Right atrium auricular region (tissue), 2 donors: ENCODE measurements around the gene GLOD4. TPM values are rescaled to one million over a fixed set of nuclear protein-coding genes. Genes with fewer than 3 reads are reported as not detected.
"Not testable (repeated sequence)": the region's sequence is repeated elsewhere in the genome, so short reads cannot be mapped to it uniquely, and the experiment has no call there.

Source experiments
- DNase-seq: peaks from one replicate; pipeline ENCODE4 v3.0.0-alpha.2; 2019; ENCODE audit warnings: low spot score
- H3K27ac ChIP-seq, 2 donors: fragments of 200-600 bp; sonication (generic); 1 replicate in 1 of 2; 2 replicates in 1 of 2; pipeline ENCODE4 v1.5.1; 2016 to 2019
- H3K27me3 ChIP-seq, 2 donors: fragments of 200-600 bp; sonication (generic); one replicate each; pipeline versions ENCODE4 v1.5.1 to v1.6.0; 2017 to 2019
- H3K36me3 ChIP-seq: fragments of 200-600 bp; sonication (generic); one replicate; pipeline ENCODE4 v1.5.1; 2016
- H3K4me1 ChIP-seq, 2 donors: fragments of 200-600 bp; sonication (generic); one replicate each; pipeline versions ENCODE4 v1.5.1 to v1.6.0; 2017 to 2019
- H3K4me3 ChIP-seq, 2 donors: fragments of 200-600 bp; sonication (generic); 1 replicate in 1 of 2; 2 replicates in 1 of 2; pipeline ENCODE4 v1.5.1; 2017 to 2019; ENCODE audit warnings: mild to moderate bottlenecking in 1 of 2, moderate library complexity in 1 of 2
- H3K9me3 ChIP-seq, 2 donors: fragments of 200-600 bp; sonication (generic); one replicate each; pipeline ENCODE4 v1.5.1; 2019
- total RNA-seq, 2 donors: library from RNA; depleted of rRNA; stranded (reverse); fragments of >200 nt; gene quantifications; one replicate each; pipeline ENCODE4 v1.1.0, GENCODE V29; 2016
- TF ChIP-seq, protein P1 (sequence below), 2 donors: fragments of 200-600 bp; sonication (generic); IDR thresholded peaks; one replicate each; pipeline ENCODE4 v1.5.1; 2019; ENCODE audit warnings: antibody characterized with exemption in 2 of 2

Gene GLOD4
- total RNA-seq, 2 donors from 2014 or later = 37.3 to 49.5 TPM

DNA sequence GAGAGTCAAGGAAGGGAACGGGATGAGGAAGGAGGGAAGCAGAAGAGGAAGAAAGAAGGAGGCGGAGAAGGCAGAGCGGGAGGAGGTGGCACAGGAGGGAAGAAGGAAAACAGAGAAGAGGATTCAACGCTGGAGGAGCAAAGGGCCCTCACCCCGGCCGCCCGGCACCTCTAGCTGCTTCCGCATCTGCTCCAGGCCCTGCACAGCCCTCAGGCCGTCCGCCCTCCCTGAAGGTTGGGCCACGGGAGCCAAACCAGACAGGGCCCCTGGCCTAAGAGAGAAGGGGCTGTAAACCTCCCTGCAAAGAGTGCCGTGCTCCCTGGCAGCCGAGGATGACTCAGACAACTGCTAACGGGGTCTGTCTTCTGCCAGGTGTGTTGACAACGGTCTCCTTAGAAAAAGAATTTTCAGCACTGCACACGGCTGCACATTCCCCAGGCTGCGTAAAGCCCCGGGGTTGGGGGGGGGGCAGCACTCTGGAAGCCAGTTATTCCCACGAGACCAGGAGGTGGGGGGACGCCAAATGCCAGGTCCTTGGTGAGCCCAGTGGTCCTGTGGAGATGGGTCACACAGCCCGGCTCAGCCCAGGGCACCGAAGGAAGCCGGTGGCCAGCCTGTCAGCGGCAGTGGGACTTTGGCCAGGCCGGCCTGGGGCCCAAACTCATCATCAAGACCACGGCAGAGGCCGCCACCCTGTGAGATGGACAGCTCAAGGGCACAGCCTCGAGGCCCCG is 29.1 kb upstream of the GLOD4 start:
- H3K4me3 ChIP-seq = no peak overlapping the region
- H3K9me3 ChIP-seq = no peaks in the 10 kb centered on the region
- H3K27me3 ChIP-seq = no peaks in the 10 kb centered on the region
- H3K27ac ChIP-seq = no peak overlapping the region
- no peaks in the 10 kb centered on the region for H3K36me3 ChIP-seq
- TF ChIP-seq, protein P1, sequence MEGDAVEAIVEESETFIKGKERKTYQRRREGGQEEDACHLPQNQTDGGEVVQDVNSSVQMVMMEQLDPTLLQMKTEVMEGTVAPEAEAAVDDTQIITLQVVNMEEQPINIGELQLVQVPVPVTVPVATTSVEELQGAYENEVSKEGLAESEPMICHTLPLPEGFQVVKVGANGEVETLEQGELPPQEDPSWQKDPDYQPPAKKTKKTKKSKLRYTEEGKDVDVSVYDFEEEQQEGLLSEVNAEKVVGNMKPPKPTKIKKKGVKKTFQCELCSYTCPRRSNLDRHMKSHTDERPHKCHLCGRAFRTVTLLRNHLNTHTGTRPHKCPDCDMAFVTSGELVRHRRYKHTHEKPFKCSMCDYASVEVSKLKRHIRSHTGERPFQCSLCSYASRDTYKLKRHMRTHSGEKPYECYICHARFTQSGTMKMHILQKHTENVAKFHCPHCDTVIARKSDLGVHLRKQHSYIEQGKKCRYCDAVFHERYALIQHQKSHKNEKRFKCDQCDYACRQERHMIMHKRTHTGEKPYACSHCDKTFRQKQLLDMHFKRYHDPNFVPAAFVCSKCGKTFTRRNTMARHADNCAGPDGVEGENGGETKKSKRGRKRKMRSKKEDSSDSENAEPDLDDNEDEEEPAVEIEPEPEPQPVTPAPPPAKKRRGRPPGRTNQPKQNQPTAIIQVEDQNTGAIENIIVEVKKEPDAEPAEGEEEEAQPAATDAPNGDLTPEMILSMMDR (IDR thresholded peaks at IDR 0.05) = no peak
- no peaks in the 10 kb centered on the region for H3K4me1 ChIP-seq
- DNase-seq = no peak

DNA sequence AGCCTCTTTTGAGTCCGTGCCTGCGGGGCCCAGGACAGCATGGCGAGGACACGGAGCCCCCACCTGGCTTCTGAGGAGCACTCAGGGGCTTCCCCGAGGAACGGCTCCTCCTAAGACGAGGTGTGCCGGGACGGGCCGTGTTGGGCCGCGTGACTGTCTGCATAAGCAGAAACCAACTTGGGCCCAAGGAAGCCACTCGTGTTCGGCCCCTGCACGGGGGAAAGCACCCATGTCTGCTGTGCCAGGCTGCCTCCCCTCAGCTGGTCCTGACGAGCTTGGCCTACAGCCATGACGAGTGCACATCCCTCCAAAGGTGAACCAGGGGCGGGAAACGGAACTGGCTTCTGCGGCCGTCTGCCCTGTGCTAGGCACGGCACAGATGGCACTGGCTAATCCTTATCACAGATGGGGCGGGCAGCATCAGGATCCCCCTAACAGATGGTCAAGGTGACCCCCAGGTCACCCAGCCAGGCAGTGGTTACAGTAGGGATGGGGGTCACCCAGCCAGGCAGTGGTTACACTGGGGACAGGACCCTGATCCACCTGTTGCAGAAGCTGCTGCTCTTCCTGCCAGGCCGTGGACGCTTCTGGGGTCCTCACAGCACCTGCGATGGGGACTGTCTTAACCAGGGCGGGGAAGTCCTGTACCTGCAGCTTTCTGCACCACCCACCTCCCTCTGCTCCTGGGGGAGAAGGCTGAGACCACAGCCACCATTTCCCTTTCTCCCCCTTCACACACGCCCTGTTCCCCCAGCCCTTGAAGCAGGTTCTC is 25.6 kb upstream of the GLOD4 start:
- Histone ChIP-seq H3K27ac (no peak overlapping the region), H3K4me1 (no peaks in the 10 kb centered on the region), H3K36me3 (no peaks in the 10 kb centered on the region), H3K4me3 (no peak overlapping the region), H3K9me3 (no peaks in the 10 kb centered on the region), H3K27me3 (no peaks in the 10 kb centered on the region)
- TF ChIP-seq, protein P1 (IDR thresholded peaks at IDR 0.05) = no peak
- DNase-seq = no peak

DNA sequence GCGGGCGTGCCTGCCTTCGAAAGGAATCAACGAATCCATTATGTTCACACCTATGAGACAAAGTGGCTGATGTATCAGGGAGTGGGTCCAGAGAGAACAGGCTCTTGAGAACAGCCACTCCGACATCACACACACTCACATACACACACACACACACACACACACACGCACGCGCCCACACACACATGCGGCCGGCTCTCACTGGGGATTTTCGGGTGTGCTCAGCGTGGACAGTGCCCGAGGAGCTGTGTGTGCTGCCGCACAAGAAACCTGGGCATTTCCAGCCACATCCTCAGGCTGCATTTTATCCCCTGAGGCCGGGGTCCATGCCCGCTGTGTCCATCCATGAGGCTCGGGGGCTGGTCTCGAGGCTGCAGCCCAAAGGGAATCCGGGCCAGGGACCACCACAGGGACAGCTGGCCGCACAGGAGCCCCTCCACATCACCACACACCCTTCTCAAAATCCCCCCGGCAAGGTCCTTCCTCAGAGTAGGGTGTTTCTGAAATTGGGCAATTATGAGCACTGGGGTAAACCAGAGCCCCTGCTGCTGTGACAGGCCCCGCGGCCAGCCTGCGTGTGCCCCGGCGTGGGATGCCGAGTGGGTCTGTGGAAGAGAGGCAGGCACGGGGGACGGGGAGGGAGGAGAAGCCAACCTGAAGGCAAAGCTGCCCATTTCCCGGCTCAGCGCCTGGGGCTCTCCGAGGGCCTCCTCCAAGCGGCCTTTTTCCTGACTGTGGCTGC is 24.9 kb upstream of the GLOD4 start:
- DNase-seq = no peak
- no peak overlapping the region for H3K27ac ChIP-seq
- H3K36me3 ChIP-seq = no peaks in the 10 kb centered on the region
- H3K9me3 ChIP-seq = no peaks in the 10 kb centered on the region
- H3K4me3 ChIP-seq = no peak overlapping the region
- no peaks in the 10 kb centered on the region for H3K27me3 ChIP-seq
- TF ChIP-seq, protein P1 (IDR thresholded peaks at IDR 0.05) = no peak
- no peaks in the 10 kb centered on the region for H3K4me1 ChIP-seq

DNA sequence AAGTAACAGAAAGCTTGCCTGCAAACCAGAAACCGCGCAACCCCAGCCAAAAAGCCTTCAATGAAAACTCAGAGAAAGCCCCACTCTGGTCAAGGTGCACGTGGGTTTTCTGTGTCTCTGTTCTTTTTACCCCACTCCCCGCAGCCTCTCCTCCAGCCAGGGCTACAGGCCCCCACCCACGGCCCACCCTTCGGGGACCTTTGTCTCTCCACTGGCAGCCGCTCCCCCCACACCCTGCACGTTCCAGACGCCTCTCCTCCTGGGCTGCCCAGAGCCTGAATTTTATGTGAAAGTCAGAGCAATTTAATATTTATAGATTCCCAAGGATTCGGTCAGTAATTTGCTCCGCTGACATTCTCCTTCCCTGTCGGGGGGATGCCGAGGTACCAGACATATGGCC is 24.3 kb upstream of the GLOD4 start:
- no peaks in the 10 kb centered on the region for H3K27me3 ChIP-seq
- DNase-seq = no peak
- no peaks in the 10 kb centered on the region for H3K4me1 ChIP-seq
- no peak overlapping the region for H3K27ac ChIP-seq
- no peaks in the 10 kb centered on the region for H3K36me3 ChIP-seq
- no peaks in the 10 kb centered on the region for H3K9me3 ChIP-seq
- H3K4me3 ChIP-seq = no peak overlapping the region
- TF ChIP-seq, protein P1 (IDR thresholded peaks at IDR 0.05) = no peak

DNA sequence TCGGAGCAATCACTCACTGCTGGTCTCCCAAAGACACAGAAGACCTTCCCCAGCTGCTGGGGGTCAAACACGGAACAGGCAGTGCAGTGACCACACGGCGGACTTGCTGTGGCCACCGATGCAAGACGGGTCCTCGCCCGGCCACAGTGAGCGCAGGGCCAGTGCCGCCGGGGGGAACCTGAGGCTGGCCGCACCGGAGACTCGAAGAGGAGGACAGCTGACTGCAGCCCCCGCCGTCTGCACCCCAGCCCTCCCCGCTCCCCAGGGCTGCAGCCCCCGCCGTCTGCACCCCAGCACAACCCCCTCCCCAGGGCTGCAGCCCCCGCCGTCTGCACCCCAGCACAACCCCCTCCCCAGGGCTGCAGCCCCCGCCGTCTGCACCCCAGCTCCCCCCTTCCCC is 23.8 kb upstream of the GLOD4 start:
- not testable (repeated sequence) for H3K27ac ChIP-seq, H3K4me1 ChIP-seq, H3K27me3 ChIP-seq, DNase-seq, H3K4me3 ChIP-seq, H3K36me3 ChIP-seq, H3K9me3 ChIP-seq
